Measurements from ENCODE around the gene NIPA2.

DNA sequence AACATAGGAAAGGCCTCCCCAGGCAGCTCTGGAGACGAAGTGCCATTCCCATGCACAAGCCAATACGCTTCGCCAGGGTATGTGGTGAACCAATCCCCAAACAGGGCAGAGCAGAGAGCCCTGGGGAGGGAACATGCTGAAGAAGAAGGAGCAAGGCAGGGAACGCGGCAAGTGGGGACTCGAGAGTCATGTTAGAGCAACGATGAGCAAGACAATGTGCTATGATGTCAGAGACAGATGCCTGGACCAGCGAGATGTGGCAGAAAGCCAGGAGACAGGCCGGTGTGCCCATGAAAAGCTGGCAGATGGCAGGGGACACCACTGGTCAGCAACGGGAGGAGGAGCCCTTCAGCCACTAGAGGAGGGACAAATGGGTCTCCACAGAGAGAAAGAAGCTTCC is 39.6 kb downstream of the NIPA2 start:
- TF ChIP-seq ZNF202 (tag by site-specific recombination; IDR thresholded peaks at IDR 0.05; ENCODE audit: borderline replicate concordance) (no peak), ZNF175 (tag by site-specific recombination; IDR thresholded peaks at IDR 0.05) (no peak)
